Left cardiac atrium (tissue), 4 donors: ENCODE data around the gene RXFP3. TPM values are rescaled to one million over a fixed set of nuclear protein-coding genes. Genes with fewer than 3 reads are reported as not detected.
A peak's percentile ranks its signal among the peaks of the same experiment; 100 is the strongest.
"Not testable (repeated sequence)": the region's sequence is repeated elsewhere in the genome, so short reads cannot be mapped to it uniquely, and the experiment has no call there.

Experiments used
- ATAC-seq, 2 donors: fragments of 200-7000 bp; cut with Tn5 transposase; one replicate each; pipeline ENCODE4 v1.9.1; 2020; ENCODE audit warnings: mild to moderate bottlenecking in 2 of 2, moderate library complexity in 2 of 2
- DNase-seq: peaks from one replicate; pipeline ENCODE4 v3.0.0-alpha.2; 2020
- intact Hi-C, 2 donors: fragments of 100-400 bp; cut with DNase I; formaldehyde crosslinking; loops; one replicate each; pipeline versions ENCODE4 v1.14.1 to v1.15.1; 2022 to 2023
- total RNA-seq, 2 donors: library from RNA; stranded (reverse); fragmentation: NEBNext Ultra II Directional; extraction: Animal tissue kit (Norgen Biotek cat#: 25700); gene quantifications; one replicate each; pipeline ENCODE4 v1.2.1, GENCODE V29; 2021
- donor health status: DM: no; HTN: yes; CAD: no.
- donor health status: DM: no; HTN: yes; CAD: no; lungs with severe emphysema.
- donor health status: DM: yes; HTN: yes; CAD: no.
- donor health status: Dilated cardiomyopathy.

RXFP3 gene
- total RNA-seq, 2 donors from 2014 or later = not detected

DNA sequence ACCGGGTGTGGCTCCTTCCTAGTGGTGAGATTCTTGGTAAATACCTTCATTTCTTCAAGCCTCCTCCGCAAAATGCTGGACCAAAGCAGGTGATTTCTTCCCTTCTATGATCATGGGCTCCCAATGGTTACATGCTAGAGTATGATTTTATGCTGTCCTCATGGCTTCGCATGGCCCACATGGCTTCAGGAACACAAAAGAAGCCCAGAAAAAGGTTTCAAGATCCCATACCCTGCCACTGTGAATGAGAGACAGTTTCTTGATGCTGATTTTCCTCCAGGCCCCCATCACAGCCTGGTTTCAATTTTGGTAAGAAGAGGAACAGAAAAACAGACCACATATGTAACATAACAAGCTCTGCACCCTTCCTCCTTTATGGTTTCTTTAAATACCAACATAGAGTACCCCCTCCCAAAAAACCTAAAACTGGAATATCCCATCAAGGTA lies 2.4 kb upstream of the RXFP3 start:
- no peak for ATAC-seq
- DNase-seq = no peak
- intact Hi-C loops = loop anchor here (2.0 to 10.0 kb wide), 2 partner anchors 499 kb away; no protein-coding TSS in a partner anchor

DNA sequence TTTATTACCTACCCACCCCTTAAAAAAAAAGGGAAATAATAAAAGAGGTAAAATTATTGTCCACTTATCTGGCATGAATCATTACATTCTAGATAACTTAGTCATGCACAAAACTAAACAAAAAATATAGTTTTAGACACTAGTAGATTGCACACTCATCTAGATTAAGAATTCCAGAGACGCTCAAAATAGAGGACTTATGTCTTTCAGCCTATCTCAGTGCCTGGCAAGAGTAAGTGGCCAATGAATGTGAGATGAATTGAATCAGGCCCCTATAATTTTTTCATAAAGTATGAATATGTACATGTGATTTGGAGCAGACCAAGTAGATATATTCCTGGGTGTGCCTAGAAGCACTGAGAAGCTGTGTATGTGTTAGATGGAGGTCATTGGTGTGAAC lies 2.0 kb upstream of the RXFP3 start:
- no peak for DNase-seq
- ATAC-seq = no peak
- intact Hi-C loops = loop anchor here (2.0 to 10.0 kb wide), 2 partner anchors 499 kb away; no protein-coding TSS in a partner anchor

DNA sequence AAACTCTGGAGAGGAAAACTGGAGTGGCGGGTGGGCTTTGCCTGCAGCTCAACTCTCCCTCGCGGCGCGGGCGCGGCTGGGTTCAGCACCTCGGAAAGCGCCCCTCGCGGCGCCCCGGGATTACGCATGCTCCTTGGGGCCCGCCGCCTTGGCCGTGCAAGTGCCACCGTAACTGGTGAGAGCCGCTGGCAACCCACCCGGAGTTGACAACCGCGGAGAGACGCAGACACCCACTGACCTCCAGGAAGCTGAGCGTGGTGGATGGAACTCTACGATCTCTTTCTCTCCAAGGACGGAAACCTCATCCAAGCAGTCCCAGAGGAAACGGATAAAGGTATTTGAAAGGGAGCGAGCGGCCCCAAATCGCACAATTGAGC lies 194 bp upstream of the RXFP3 start:
- peak; percentile 73 for DNase-seq
- intact Hi-C loops = loop anchor here in 1 of 2 donors (10.0 kb wide), 1 partner anchor 501 kb away; no protein-coding TSS in a partner anchor

GRCh38 chr5:33937017-33937706 lies 976 bp downstream of the RXFP3 start:
- intact Hi-C loops = loop anchor here in 1 of 2 donors (10.0 kb wide), 1 partner anchor 502 kb away; no protein-coding TSS in a partner anchor
- DNase-seq (no peak), ATAC-seq (no peak)

More for the DNA sequence above, 194 bp upstream of the RXFP3 start:
- ATAC-seq = peak; percentile 92 to 94

- DNase-seq = no peak
- intact Hi-C loops = loop anchor here in 1 of 2 donors (10.0 kb wide), 1 partner anchor 503 kb away; no protein-coding TSS in a partner anchor
- ATAC-seq = no peak
Measured at GRCh38 chr5:33937707-33938506, 1.7 kb downstream of the RXFP3 start.

GRCh38 chr5:33938507-33938796 lies 2.3 kb downstream of the RXFP3 start:
- DNase-seq = no peak
- no peak for ATAC-seq
- intact Hi-C loops = loop anchor here in 1 of 2 donors (10.0 kb wide), 1 partner anchor 504 kb away; no protein-coding TSS in a partner anchor

GRCh38 chr5:33938881-33939280 lies 2.7 kb downstream of the RXFP3 start:
- intact Hi-C loops = loop anchor here in 1 of 2 donors (10.0 kb wide), 1 partner anchor 504 kb away; no protein-coding TSS in a partner anchor
- DNase-seq = no peak
- no peak for ATAC-seq

DNA sequence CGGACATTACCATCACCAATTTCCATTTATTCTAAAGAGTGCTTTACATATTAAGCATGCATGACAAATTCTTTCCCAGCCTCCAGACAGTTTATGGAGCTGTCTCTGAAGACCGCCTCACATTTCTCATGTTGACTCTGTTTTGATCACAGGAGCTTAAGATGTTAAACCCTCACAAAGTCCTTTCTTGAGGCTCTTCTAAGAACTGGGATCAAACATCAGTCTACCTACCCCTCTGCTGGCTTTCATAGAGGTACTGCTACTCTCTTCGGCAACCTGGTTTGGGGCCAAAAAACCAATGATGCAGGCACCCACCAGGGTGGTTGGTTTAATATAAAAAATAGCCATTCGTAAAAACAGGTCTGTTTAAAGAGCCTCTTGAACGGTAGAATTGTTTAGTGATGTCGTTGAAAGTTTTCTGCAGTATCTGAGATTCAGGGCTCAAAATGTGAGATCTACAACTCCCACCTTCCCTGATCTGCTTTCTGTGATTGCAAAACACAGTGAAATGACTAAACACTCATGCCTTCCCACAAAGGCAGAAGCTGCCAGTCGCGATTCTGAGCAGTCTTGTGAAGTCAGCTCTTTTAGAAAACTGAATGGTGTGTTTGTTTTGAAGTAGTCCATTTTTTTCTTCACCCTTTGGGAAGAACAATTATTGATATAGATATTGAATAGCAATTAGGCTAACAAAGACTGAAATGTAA lies 3.5 kb downstream of the RXFP3 start:
- DNase-seq (no peak), ATAC-seq (no peak)
- intact Hi-C loops = loop anchor here in 1 of 2 donors (10.0 kb wide), 1 partner anchor 505 kb away; no protein-coding TSS in a partner anchor

GRCh38 chr5:33941090-33941489 lies 4.9 kb downstream of the RXFP3 start:
- intact Hi-C loops = no loop called here
- no peak for ATAC-seq
- no peak for DNase-seq

GRCh38 chr5:33944543-33945132 lies 8.5 kb downstream of the RXFP3 start:
- intact Hi-C loops = no loop called here
- ATAC-seq = no peak

GRCh38 chr5:33952175-33952574 lies 16.0 kb downstream of the RXFP3 start:
- intact Hi-C loops, DNase-seq, ATAC-seq: not testable (repeated sequence)

More at GRCh38 chr5:33944543-33945132, 8.5 kb downstream of the RXFP3 start:
- DNase-seq = no peak

DNA sequence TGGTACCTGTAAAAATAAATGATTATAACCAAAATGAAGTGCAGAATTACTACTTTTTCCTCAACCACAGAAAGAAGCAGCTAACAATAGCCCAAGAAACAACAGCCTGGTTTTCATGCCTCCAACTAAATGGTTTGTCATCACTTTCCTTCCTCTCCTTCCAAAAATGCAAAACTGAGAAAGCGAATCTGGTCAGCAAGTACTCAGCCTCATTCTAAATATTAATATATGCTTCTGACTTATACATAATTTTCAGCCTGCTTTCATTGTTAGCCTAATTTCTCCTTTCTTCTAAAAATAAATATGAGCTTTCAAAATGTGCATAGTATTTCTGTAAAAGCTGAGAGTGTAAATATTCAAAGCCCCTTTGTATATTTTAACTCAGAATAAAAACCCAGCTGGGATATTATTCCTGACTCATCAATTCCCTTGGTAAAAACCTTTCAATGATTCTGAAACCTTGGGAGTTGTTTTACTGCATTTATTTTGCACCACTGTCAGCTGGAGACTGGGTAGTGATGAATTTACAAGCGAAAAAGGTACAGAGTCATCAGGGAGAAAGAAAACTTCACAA lies 21.5 kb downstream of the RXFP3 start:
- intact Hi-C loops = no loop called here
- DNase-seq (no peak), ATAC-seq (no peak)

DNA sequence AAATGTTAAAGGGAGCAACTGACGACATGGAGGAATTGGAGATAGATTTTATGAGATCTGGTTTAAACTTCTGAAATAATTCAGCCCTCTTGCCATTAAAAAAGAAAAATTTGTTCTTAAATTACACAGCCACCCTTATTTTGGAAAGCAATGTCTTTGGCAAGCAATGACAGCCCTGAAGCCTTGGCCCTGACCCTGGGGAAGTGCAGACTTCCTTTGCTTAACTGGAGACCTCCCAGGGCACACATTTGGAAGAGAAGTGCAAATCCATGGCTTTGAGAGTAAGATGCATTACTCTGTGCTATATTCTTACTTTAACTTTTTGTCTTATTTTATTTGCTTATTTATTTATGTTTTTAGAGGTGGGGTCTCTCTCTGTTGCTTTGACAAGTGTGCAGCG lies 22.0 kb downstream of the RXFP3 start:
- DNase-seq (no peak), ATAC-seq (no peak)
- intact Hi-C loops = no loop called here

DNA sequence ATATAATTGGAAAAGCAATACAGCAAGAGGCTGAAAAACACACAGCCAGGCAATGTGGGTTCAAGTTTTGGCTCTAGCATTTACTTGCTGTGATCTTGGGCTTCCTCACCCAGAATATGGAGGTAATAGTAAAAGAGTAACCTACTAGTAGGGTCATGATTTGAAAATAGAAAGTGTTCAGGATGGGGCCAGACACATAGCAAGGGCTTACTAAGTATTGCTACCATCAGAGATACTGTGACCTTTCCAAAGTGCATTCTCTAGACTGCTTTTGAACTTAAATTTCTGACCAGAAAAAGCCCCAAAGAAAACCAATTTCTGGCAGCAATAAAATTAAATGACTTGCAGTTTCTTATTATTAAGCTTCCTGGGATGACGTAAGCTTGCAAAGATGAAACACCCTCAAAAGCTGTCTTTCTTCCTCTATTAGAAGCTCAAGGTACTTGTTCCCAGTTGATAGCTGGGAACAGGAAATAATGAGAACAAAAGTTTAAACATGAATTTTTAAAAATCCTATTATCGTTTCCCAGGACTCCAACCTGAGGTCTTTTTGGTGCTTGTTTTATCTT lies 28.0 kb downstream of the RXFP3 start:
- no peak for DNase-seq
- ATAC-seq = no peak
- intact Hi-C loops = loop anchor here in 1 of 2 donors (10.0 kb wide), 1 partner anchor 529 kb away; no protein-coding TSS in a partner anchor

GRCh38 chr5:33966805-33967204 lies 30.6 kb downstream of the RXFP3 start:
- intact Hi-C loops = loop anchor here in 1 of 2 donors (10.0 kb wide), 1 partner anchor 532 kb away; no protein-coding TSS in a partner anchor
- ATAC-seq = no peak

GRCh38 chr5:33968211-33969005 lies 32.2 kb downstream of the RXFP3 start:
- no peak for ATAC-seq
- intact Hi-C loops = loop anchor here (2.0 to 10.0 kb wide), 2 partner anchors 532 to 534 kb away; no protein-coding TSS in a partner anchor
- DNase-seq = no peak

More at GRCh38 chr5:33966805-33967204, 30.6 kb downstream of the RXFP3 start:
- DNase-seq = no peak
